ENCODE data around the gene NUAK1.
"Not testable (repeated sequence)": the region's sequence is repeated elsewhere in the genome, so short reads cannot be mapped to it uniquely, and the experiment has no call there.

NUAK1 gene

GRCh38 chr12:106031761-106032622, 106.8 kb downstream of the NUAK1 start:
- no peak for DNase-seq (ENCODE audit: low spot score)

GRCh38 chr12:106030210-106031071, 108.3 kb downstream of the NUAK1 start:
- no peak for DNase-seq (ENCODE audit: low spot score)

- DNase-seq (ENCODE audit: low spot score): no peak
These were observed 109.2 kb downstream of the NUAK1 start for GRCh38 chr12:106029532-106029931.

GRCh38 chr12:106027911-106028310, 110.8 kb downstream of the NUAK1 start:
- no peak for DNase-seq (ENCODE audit: low spot score)

DNA sequence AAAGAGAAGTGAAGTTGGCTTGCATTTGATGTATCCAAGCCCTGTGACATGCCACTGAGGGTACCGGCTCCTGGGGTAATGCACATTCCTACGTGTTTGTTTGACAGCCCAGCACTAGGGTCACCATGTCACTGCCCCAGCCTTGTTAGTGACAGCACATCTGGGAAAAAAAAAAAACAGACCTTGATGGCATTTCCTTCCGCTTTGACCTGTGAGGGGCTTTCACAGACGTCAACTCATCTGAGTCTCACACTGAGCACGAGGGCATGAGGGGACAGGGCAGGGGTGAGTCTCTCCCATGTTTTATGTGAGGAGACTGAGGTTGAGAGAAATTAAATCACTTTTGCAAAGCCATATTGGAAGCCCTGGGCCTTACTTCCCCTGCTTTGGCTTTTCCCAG, 111.5 kb downstream of the NUAK1 start:
- no peak for DNase-seq (ENCODE audit: low spot score)

DNA sequence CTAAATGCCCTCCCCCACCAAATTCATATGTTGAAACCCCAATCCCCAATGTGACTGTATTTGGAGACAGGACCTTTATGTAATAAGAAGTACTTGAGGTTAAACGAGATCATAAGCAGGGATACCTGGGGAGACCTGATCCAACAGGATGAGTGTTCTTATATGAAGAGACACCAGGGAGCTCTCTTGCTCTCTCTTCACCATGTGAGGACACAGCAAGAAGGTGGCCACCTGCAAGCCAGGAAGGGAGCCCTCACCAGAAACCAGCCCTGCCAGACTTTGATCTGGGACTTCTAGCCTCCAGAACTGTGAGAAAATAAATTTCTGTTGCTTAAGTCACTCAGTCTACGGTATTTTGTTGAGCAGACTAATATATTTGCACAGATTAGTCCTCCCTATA, 113.6 kb downstream of the NUAK1 start:
- no peak for DNase-seq (ENCODE audit: low spot score)

DNA sequence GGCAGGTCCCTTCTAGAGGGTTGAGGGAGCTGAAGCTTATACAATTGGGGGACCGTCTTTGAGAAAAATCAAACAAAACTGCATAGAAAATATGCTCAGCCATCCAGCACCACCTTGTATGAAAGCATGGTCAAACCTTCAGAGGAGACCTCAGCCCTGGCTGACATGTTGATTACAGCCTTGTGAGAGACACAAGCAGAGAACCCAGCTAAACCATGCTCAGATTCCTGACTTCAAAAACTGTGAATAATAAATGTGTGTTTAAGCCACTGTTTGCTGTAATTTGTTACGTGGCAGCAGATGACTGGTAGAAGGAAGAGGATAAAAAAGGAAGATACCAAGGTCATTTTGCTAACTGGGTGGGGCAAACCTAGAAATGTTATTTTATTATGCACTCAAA, 115.7 kb downstream of the NUAK1 start:
- DNase-seq (ENCODE audit: low spot score): no peak

- DNase-seq (ENCODE audit: low spot score): no peak
These were observed 116.2 kb downstream of the NUAK1 start for GRCh38 chr12:106022568-106023012.

- DNase-seq (ENCODE audit: low spot score): no peak
These were observed 117.2 kb downstream of the NUAK1 start for GRCh38 chr12:106021516-106021915.

DNA sequence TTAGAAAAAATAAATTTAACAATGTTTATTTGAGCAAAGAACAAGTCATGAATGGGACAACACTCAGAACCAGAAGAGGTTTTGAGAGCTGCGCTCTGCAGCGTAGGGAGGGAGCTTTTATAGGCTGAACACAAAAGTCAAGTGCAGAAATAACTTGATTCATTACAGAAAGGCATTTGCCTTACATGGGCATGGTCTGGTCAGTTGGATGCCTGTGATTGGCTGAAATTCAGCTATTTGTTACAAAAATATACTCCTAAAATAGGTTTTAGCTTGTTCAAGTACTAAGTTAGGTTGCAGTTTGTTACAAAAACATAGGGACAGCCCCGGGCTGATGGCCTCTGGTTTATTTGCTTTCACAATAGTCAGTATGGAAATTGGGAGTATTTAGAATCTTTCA, 118.0 kb downstream of the NUAK1 start:
- no peak for DNase-seq (ENCODE audit: low spot score)

DNA sequence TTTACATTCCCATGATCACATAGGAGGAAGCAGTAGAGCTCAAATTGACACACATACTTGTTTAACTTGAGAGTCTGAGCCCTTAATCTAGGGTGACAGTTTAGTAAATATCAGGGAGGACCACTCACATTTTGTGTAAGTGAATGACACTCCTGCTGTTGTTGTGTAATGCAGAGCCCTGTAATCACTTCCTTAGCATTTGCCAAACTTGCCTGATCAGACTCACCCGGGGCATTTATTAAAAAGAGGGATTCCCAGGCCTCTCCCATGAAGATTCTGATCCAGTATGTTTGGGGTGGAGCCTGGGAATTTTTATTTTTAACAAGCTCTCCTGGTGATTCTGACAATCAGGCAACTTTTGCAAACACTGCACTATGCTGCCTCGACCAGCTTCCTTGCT, 119.6 kb downstream of the NUAK1 start:
- no peak for DNase-seq (ENCODE audit: low spot score)

GRCh38 chr12:106018286-106018685, 120.5 kb downstream of the NUAK1 start:
- DNase-seq (ENCODE audit: low spot score): no peak

GRCh38 chr12:106016601-106017278, 122.0 kb downstream of the NUAK1 start:
- DNase-seq (ENCODE audit: low spot score): not testable (repeated sequence)

DNA sequence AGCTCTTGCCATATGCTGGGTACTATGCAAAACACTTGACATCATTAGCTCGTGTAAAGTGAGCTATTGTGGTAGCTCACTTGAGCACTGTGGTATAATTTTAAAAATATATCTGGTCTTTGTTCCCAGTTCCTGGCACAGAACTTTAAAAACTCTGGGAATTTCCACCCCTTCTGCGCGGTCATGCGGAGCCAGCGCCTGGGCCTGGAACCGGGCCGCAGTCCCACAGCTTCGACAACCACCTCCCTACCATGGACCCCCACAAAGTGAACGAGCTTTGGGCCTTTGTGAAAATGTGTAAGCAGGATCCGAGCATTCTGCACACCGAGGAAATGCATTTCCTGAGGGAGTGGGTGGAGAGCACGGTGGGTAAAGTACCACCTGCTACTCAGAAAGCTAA, 123.1 kb downstream of the NUAK1 start:
- no peak for DNase-seq (ENCODE audit: low spot score)

DNA sequence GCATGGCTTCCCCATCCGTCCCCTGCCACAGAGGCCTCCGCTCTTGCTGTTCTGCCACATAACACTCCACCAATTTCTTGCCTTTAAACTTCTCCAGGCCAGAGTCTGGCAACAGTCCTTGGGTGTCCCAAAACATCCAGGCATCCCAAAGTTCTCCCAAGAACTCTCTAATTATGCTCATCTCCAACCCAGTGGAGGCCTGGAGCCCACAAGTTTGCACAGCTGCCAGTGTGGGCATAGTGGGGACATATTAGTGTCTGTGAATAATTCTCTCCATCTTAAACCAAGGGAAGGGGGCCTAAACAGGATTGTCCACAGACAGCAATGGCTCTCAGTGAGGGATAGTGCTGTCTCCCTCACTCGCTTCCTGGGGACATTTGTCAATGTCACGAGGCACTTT, 124.8 kb downstream of the NUAK1 start:
- no peak for DNase-seq (ENCODE audit: low spot score)

Measured in hematopoietic multipotent progenitor cell treated with erythropoietin and hydrocortisone succinate and interleukin-3 and kit ligand, for 15 days (in vitro differentiated cells).